ENCODE data around the gene TDRD7.

Gene TDRD7

DNA sequence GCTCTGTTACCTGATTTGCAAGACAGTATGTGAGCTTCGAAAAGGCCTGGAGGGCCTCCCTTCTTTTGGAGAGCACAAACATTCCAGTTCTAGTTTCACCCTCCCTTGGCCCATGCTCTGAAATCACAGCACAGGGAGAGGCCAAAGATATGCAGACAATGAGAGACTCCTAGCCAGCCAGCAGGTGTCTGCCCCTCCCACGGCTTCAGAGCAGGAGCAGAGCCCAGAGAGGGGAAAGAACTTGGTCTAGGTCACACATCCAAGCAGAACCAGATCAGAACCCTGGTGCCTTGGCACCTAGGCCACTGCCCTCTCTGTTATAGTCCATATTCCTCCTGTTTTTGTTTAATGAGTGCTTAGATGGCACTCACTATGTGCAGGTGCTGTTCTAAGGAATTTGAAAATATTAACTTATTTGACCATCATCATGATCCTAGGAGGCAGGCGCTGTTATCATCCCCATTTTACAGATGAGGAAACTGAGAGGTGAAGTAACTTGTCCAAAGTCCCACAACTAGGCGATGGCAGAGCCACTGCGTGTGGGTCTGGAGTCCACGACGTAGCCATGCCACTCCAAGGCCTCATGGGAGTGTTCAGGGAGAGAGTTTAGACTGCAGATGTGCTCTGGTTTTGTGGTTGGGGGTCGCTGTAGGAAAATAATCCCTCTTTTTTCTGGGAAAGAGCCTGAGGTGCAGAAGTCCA is 116.8 kb downstream of the TDRD7 start:
- no peak for DNase-seq (ENCODE audit: low spot score)
- no peak for TF ChIP-seq CTCF (IDR thresholded peaks at IDR 0.05; ENCODE audit: extremely low read depth, insufficient read depth, missing control alignments)
- in situ Hi-C loops (cut with MboI; ENCODE audit: low pct_unique_long_range_greater_than_20kb, low sequenced_read_pairs, unreplicated experiment): no loop called here

- DNase-seq (ENCODE audit: low spot score): peak; percentile 71
- in situ Hi-C loops (cut with MboI; ENCODE audit: low pct_unique_long_range_greater_than_20kb, low sequenced_read_pairs, unreplicated experiment): no loop called here
- TF ChIP-seq CTCF (IDR thresholded peaks at IDR 0.05; ENCODE audit: extremely low read depth, insufficient read depth, missing control alignments): no peak
Measured at GRCh38 chr9:97529363-97530076, 117.6 kb downstream of the TDRD7 start.

DNA sequence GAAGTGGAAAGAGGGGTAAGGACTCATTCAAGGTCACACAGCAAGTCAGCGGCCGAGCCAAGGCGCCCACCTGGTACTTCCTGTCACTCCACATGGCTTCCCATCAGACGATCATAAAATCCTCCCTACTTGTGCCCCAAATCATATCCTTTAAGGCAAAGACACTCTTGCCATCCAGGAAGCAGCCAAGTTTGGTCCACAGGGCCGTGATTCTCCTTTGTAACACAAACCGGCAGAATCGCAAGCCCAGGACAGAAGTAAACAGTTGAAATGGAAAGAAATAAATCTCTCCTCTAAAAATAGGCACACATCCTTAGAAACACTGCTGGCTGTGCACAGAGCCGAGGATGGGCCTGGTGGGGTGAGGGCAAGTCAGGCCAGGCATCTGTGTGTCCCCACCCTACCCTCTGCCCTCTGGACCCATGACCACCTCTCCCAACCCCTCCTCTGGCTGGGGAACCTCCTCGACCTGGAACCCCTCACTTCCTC is 120.0 kb downstream of the TDRD7 start:
- in situ Hi-C loops (cut with MboI; ENCODE audit: low pct_unique_long_range_greater_than_20kb, low sequenced_read_pairs, unreplicated experiment): no loop called here
- no peak for DNase-seq (ENCODE audit: low spot score)
- TF ChIP-seq CTCF (IDR thresholded peaks at IDR 0.05; ENCODE audit: extremely low read depth, insufficient read depth, missing control alignments): no peak

DNA sequence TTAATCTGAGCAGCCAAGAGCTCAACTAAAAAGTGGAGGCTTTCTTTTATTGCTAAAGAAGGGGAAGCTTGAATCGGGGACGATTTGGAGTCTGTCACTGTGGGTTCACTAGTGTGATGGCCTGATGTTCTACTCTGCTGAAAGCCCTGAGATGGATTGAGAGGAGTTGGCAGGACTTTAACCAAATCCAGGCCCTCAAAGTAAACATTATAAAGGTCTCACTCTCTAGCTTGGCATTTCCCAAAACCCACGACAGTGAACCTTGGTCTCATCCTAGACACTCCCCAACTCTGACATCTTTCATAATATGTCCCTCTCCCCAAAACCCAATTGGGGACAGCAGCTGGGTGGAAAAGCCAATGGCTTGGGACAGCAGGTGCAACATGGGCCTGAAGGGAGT is 122.3 kb downstream of the TDRD7 start:
- DNase-seq (ENCODE audit: low spot score): no peak
- in situ Hi-C loops (cut with MboI; ENCODE audit: low pct_unique_long_range_greater_than_20kb, low sequenced_read_pairs, unreplicated experiment): no loop called here
- TF ChIP-seq CTCF (IDR thresholded peaks at IDR 0.05; ENCODE audit: extremely low read depth, insufficient read depth, missing control alignments): no peak

GRCh38 chr9:97534961-97535594 is 123.2 kb downstream of the TDRD7 start:
- TF ChIP-seq CTCF (IDR thresholded peaks at IDR 0.05; ENCODE audit: extremely low read depth, insufficient read depth, missing control alignments): no peak
- DNase-seq (ENCODE audit: low spot score): no peak
- in situ Hi-C loops (cut with MboI; ENCODE audit: low pct_unique_long_range_greater_than_20kb, low sequenced_read_pairs, unreplicated experiment): no loop called here

DNA sequence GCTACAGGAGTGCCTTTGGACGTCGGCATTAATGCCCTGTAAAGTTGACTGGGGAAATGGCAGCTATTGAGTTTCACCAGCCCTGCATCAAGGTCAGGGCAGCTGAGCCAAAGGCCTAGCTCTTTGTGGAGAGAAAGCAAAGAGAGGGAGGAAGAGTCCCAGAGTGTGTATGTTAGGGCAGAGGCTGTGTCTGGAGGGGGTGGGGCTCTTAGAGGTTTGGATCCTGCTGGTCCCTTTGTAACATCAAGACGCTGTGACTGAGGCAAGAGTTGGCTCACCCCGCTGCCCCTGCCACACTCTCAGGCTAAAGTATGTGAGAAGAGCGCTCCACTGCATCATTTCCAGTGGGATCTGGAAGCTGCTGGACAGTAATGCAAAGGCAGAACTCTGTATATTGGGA is 123.9 kb downstream of the TDRD7 start:
- TF ChIP-seq CTCF (IDR thresholded peaks at IDR 0.05; ENCODE audit: extremely low read depth, insufficient read depth, missing control alignments): no peak
- no peak for DNase-seq (ENCODE audit: low spot score)
- in situ Hi-C loops (cut with MboI; ENCODE audit: low pct_unique_long_range_greater_than_20kb, low sequenced_read_pairs, unreplicated experiment): no loop called here
